Mucosa of descending colon (tissue), 3 donors: ENCODE measurements around the gene LRRFIP1. TPM values are rescaled to one million over a fixed set of nuclear protein-coding genes. Genes with fewer than 3 reads are reported as not detected.

Experiments used
- ATAC-seq: fragments of 200-7000 bp; cut with Tn5 transposase; one replicate; pipeline ENCODE4 v1.9.1; 2020; ENCODE audit warnings: mild to moderate bottlenecking, moderate library complexity
- DNase-seq, 3 donors: peaks; one replicate each; pipeline ENCODE4 v3.0.0-alpha.2; 2020
- H3K36me3 ChIP-seq: fragments of 200-600 bp; one replicate; pipeline ENCODE4 v1.8.0; 2021; ENCODE audit warnings: low read depth, mild to moderate bottlenecking
- H3K4me1 ChIP-seq: fragments of 200-600 bp; one replicate; pipeline ENCODE4 v1.8.0; 2021; ENCODE audit warnings: low read depth, mild to moderate bottlenecking
- H3K4me3 ChIP-seq: fragments of 200-600 bp; one replicate; pipeline ENCODE4 v1.8.0; 2021; ENCODE audit warnings: mild to moderate bottlenecking
- H3K9me3 ChIP-seq: fragments of 200-600 bp; one replicate; pipeline ENCODE4 v1.8.0; 2021; ENCODE audit warnings: mild to moderate bottlenecking
- intact Hi-C, 2 donors: fragments of 100-400 bp; cut with DNase I in 1 of 2; cut with micrococcal nuclease in 1 of 2; formaldehyde crosslinking; loops; one replicate each; pipeline versions ENCODE4 v1.11.0 to v1.11.1; 2022; cut with DNase I, micrococcal nuclease
- total RNA-seq, 3 donors: library from RNA; stranded (reverse); fragmentation: NEBNext Ultra II Directional in 2 of 3; extraction: Animal tissue kit (Norgen Biotek cat#: 25700) in 2 of 3; gene quantifications; one replicate each; pipeline versions ENCODE4 v1.2.1 to v1.2.4, GENCODE V29; 2021 to 2023
- TF ChIP-seq, protein P1 (sequence below): fragments of 200-600 bp; IDR thresholded peaks from one replicate; pipeline ENCODE4 v1.8.0; 2022; ENCODE audit warnings: antibody characterized with exemption, mild to moderate bottlenecking
- donor health status: DM: no; HTN: no; CAD: no; lungs with moderate emphysema.
- donor health status: DM: no; HTN: no; CAD: no.
- donor health status: DM: no; HTN: yes; CAD: no.

Gene LRRFIP1
- total RNA-seq, 3 donors from 2014 or later, result 114 to 157 (median 120) TPM

DNA sequence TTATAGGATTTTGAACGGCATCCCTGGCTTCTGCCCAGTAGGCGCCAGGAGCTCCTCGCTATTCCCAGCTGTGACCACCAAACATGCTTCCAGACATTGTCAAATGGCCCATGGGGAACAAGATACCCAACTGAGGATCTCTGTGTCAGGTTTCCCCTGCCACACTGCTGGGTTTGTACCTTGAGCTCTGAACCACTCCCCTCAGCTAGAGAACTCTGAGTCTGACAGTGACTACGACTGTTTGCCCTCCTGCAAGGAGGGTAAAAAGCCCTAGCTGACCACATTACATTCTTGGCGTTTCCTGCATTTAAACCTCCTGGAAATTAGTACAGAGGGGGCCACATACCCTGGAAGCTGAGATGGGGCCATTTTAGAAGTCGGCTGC lies 12.4 kb downstream of the LRRFIP1 start:
- no peaks in the 10 kb centered on the region for H3K36me3 ChIP-seq
- DNase-seq, result no peak
- TF ChIP-seq, protein P1, sequence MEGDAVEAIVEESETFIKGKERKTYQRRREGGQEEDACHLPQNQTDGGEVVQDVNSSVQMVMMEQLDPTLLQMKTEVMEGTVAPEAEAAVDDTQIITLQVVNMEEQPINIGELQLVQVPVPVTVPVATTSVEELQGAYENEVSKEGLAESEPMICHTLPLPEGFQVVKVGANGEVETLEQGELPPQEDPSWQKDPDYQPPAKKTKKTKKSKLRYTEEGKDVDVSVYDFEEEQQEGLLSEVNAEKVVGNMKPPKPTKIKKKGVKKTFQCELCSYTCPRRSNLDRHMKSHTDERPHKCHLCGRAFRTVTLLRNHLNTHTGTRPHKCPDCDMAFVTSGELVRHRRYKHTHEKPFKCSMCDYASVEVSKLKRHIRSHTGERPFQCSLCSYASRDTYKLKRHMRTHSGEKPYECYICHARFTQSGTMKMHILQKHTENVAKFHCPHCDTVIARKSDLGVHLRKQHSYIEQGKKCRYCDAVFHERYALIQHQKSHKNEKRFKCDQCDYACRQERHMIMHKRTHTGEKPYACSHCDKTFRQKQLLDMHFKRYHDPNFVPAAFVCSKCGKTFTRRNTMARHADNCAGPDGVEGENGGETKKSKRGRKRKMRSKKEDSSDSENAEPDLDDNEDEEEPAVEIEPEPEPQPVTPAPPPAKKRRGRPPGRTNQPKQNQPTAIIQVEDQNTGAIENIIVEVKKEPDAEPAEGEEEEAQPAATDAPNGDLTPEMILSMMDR, result no peak
- peaks cover under 1% of the 10 kb centered on the region for H3K9me3 ChIP-seq
- no peaks in the 10 kb centered on the region for H3K4me1 ChIP-seq
- no peak for ATAC-seq
- intact Hi-C loops, result no loop called here
- H3K4me3 ChIP-seq, result no peak overlapping the region

DNA sequence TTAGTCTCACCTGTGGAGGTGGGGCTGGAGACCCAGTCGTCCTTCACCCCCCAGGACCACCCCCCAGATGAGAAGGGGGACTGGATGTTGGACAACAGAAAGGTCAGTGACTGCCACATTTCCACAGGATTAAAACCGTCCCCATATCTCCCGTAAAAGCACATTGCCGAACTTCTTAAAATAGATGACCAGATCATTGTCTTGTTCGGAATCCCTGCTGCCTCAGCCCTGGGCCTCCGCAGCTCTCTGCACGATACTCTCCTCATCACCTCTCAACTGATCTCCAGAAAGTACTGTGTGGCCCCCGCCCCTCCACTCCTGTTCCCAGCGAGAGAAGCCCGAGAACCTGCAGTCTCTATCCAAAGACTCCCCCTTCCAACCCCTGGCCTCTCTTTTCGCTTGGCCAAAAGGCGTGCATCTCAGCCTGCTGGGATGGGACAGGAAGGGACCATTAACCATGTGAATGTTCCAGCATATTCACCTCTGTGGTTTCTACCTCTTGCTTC lies 13.2 kb downstream of the LRRFIP1 start:
- Histone ChIP-seq H3K4me3 (no peak overlapping the region), H3K9me3 (no peaks in the 10 kb centered on the region), H3K4me1 (no peaks in the 10 kb centered on the region), H3K36me3 (no peaks in the 10 kb centered on the region)
- intact Hi-C loops, result no loop called here
- no peak for ATAC-seq
- DNase-seq, result no peak
- TF ChIP-seq, protein P1, result no peak

DNA sequence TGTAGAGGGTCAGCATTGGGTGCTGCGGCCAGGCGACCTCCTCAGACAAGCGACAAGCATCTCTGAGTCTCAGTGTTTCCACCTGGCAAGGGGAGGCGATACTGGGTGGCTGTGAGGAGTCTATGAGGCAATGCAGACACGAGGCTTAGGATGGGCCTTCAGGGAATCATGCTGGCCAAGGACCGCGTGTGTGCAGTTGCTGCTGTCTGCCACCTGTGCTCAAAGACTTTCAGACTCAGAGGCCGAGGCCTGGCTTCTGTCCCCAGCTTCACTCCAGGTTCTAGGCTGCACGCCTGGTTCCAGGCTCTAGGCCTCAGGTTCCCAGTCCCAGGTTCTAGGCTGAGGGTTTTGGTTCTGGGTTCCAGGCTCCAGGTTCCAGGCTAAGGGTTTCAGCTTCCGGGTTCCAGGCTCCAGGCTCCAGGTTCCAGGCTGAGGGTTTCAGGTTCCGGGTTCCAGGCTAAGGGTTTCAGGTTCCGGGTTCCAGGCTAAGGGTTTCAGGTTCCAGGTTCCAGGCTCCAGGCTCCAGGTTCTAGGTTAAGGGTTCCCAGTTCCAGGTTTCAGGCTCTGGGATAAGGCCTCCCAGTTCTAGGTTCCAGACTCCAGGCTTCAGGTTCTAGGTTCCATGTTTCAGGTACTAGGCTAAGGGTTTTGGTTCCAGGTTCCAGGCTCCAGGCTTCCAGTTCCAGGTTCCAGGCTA lies 14.8 kb downstream of the LRRFIP1 start:
- Histone ChIP-seq H3K9me3 (no peaks in the 10 kb centered on the region), H3K4me1 (no peaks in the 10 kb centered on the region), H3K36me3 (no peaks in the 10 kb centered on the region), H3K4me3 (no peak overlapping the region)
- intact Hi-C loops, result no loop called here
- DNase-seq (no peak), ATAC-seq (no peak)
- TF ChIP-seq, protein P1, result no peak

DNA sequence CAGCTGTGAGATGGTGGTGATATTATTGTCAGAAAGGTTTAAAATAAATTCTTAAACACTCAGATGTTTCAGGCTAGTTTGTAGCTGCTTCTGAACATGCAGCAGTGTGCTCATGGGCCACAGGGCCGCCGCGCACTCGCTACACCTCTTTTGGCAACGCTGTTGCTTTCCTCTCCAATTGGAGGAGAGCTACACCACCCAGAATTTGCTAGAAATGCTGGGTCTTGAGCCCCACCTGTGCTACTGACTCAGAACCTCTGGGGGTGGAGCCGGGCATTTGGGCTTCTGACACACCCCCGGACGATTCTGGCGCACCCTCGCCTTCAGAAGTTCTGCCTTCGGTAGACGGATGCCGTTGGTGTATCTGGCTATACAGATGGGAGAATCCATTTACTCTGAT lies 15.7 kb downstream of the LRRFIP1 start:
- Histone ChIP-seq H3K36me3 (no peaks in the 10 kb centered on the region), H3K4me1 (no peaks in the 10 kb centered on the region), H3K9me3 (no peaks in the 10 kb centered on the region), H3K4me3 (no peak overlapping the region)
- TF ChIP-seq, protein P1, result no peak
- intact Hi-C loops, result no loop called here
- DNase-seq (no peak), ATAC-seq (no peak)

DNA sequence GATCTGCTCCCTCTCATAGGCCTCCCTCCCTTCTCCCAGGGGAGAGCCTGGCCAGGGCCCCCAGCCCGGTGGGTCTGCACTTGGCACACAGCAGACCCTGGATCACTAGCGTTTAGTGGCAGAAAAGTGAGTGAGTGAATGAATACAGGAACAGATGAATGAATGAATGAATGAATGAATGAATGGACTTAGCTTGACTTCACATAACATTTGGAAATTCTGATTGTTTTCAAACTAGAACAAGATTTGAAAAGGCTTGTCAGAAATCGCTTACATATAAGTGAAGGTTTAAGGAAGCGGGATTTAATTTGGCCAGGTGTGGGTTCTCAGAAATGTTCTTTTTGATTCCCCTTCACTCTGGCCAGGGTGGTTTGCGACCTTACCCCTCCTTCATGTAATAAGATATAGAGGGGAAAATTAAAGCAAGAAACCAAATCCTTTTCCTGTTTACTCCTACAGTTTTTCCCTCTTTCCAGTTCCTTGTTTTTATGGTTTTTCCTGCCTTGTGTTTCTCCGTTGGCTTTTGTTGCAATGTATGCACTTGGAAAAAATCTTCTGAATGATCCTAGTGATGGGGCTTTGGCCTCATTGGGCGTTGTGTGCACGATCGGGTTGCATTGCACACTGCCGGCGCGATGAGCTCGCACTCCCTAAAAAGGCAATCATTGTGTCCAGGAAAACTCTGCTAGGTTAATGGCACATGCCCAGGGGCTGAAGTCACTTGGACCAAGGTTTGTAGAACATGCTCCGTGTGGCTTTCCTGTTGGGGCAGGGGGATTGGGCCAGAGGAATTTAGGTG lies 16.4 kb downstream of the LRRFIP1 start:
- no peak for DNase-seq
- intact Hi-C loops, result no loop called here
- ATAC-seq, result no peak
- TF ChIP-seq, protein P1, result no peak
- no peaks in the 10 kb centered on the region for H3K9me3 ChIP-seq
- H3K4me3 ChIP-seq, result no peak overlapping the region
- no peaks in the 10 kb centered on the region for H3K4me1 ChIP-seq
- no peaks in the 10 kb centered on the region for H3K36me3 ChIP-seq
